Muscle of back (tissue), 11 donors: ENCODE measurements around the gene ADI1. TPM values are rescaled to one million over a fixed set of nuclear protein-coding genes. Genes with fewer than 3 reads are reported as not detected.
"Not testable (repeated sequence)": the region's sequence is repeated elsewhere in the genome, so short reads cannot be mapped to it uniquely, and the experiment has no call there.

Source experiments
- DNase-seq, 3 donors: peaks; one replicate each; pipeline versions ENCODE4 v3.0.0 to v3.0.0-alpha.2; 2013
- polyA plus RNA-seq, 10 donors: library from polyadenylated mRNA; unstranded; fragments of 120-200 nt; gene quantifications; one replicate each; pipeline ENCODE4 v1.2.1, GENCODE V29; 2013; ENCODE audit not compliant: insufficient read length in 10 of 10

ADI1 gene
- polyA plus RNA-seq, 10 donors: 48.7 to 67.8 (median 56.4) TPM

GRCh38 chr2:3465844-3466481, 53.4 kb downstream of the ADI1 start:
- peak in 1 of 3 donors; percentile 66 for DNase-seq

GRCh38 chr2:3465328-3465727, 54.0 kb downstream of the ADI1 start:
- DNase-seq: no peak

GRCh38 chr2:3464401-3465005, 54.8 kb downstream of the ADI1 start:
- no peak for DNase-seq

- DNase-seq: no peak
These were observed 55.4 kb downstream of the ADI1 start for GRCh38 chr2:3463944-3464343.

- no peak for DNase-seq
These were observed 56.0 kb downstream of the ADI1 start for GRCh38 chr2:3463186-3463835.

- DNase-seq: no peak
These were observed 56.7 kb downstream of the ADI1 start for GRCh38 chr2:3462493-3463104.

GRCh38 chr2:3461801-3462492, 57.4 kb downstream of the ADI1 start:
- peak; percentile 48 to 77 (median 52) for DNase-seq

- no peak for DNase-seq
These were observed 58.2 kb downstream of the ADI1 start for GRCh38 chr2:3460831-3461800.

GRCh38 chr2:3460156-3460555, 59.2 kb downstream of the ADI1 start:
- DNase-seq: no peak

- DNase-seq: no peak
These were observed 59.9 kb downstream of the ADI1 start for GRCh38 chr2:3459185-3460015.

- DNase-seq: no peak
These were observed 60.7 kb downstream of the ADI1 start for GRCh38 chr2:3458396-3459184.

- no peak for DNase-seq
These were observed 61.6 kb downstream of the ADI1 start for GRCh38 chr2:3457524-3458395.

GRCh38 chr2:3456125-3456524, 63.2 kb downstream of the ADI1 start:
- no peak for DNase-seq

- DNase-seq: no peak
These were observed 64.5 kb downstream of the ADI1 start for GRCh38 chr2:3454802-3455201.

GRCh38 chr2:3454005-3454404, 65.3 kb downstream of the ADI1 start:
- DNase-seq: not testable (repeated sequence)

- peak in 1 of 3 donors; percentile 48 for DNase-seq
These were observed 65.9 kb downstream of the ADI1 start for GRCh38 chr2:3453190-3453999.
